ENCODE results near the gene RIMBP2. TPM values are rescaled to one million over a fixed set of nuclear protein-coding genes. Genes with fewer than 3 reads are reported as not detected.

Gene RIMBP2
- total RNA-seq, 5 donors from 2014 or later (not counting 1 experiment from before 2014, with no cell fraction given): 0.10 to 0.38 TPM; not detected in 3

DNA sequence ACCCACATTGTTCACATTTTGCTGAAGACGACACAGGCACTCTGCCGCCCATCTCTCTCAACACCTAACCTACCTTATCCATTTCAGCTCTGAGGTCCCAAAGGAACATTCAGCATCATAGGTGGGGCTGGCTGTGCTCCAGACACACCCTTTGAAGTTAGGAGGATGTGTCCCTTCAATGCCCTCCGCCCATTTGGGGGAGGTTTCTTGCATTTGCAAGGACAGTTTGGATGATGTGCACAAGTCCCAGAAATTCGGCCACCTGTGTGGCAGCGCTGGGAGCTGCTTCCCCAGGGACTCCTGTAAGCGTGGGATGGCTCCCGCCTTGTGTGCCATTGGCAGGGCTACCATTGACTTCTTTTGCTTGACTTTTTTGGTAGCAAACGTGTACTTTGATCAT is 113.8 kb downstream of the RIMBP2 start:
- peaks cover 0 to 4% of the 10 kb centered on the region in 2 donors for H3K27me3 Mint-ChIP-seq
- no peaks in the 10 kb centered on the region for H3K4me1 ChIP-seq (ENCODE audit: control insufficient read depth in 1 of 2, extremely low read depth in 1 of 2, insufficient read depth in 2 of 2, low read length in 2 of 2)
- no peaks in the 10 kb centered on the region for H3K4me1 Mint-ChIP-seq
- no peak for ATAC-seq (replicated peaks in 1 of 4)
- CTCF ChIA-PET: no interaction called here
- H3K27me3 ChIP-seq (replicated peaks in 1 of 2; ENCODE audit: control insufficient read depth in 2 of 2, extremely low read depth in 1 of 2, insufficient read depth in 2 of 2, low read length in 1 of 2): no peaks in the 10 kb centered on the region
- POLR2A ChIA-PET: no interaction called here
- no peak for DNase-seq
- H3K36me3 ChIP-seq (ENCODE audit: control insufficient read depth in 2 of 2, extremely low read depth in 1 of 2, insufficient read depth in 1 of 2, low read length in 1 of 2): no peaks in the 10 kb centered on the region
- no peak overlapping the region for H3K27ac Mint-ChIP-seq
- H3K9me3 Mint-ChIP-seq: peaks cover 7 to 12% (median 10%) of the 10 kb centered on the region in 3 donors
- WGBS (ENCODE audit: insufficient coverage): 79% methylated on average over 5 of the region's 8 CpGs
- H3K9me3 ChIP-seq: no peaks in the 10 kb centered on the region
- no peak overlapping the region for H3K4me3 ChIP-seq (ENCODE audit: control insufficient read depth in 1 of 2, extremely low read depth in 1 of 2, low read length in 1 of 2)
- H3K27ac ChIP-seq (ENCODE audit: low read length): no peak overlapping the region
- H3K4me3 Mint-ChIP-seq: no peak overlapping the region
- H3K36me3 Mint-ChIP-seq: no peaks in the 10 kb centered on the region

DNA sequence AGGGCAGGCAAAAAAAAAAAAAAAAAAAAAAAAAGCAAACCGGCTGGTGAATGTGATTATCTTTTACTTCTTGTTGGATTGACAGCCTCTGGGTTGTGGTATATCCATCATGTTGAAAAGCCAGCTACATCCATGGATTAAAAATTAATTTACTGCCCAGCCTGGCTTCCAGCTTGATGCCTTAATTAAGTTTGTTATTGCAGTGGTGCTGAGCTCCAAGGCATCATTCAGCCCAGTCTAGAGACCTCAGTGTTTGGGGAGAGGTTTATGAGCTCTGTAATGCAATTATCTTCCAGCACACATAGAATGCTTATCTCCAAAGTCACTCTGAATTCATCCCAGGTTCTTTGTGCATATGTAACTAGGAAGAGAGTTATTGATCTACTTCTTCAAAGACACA is 114.8 kb downstream of the RIMBP2 start:
- no peak overlapping the region for H3K27ac Mint-ChIP-seq
- no CpG with 5 or more reads among the region's 1 CpG for WGBS (ENCODE audit: insufficient coverage)
- H3K27me3 ChIP-seq (replicated peaks in 1 of 2; ENCODE audit: control insufficient read depth in 2 of 2, extremely low read depth in 1 of 2, insufficient read depth in 2 of 2, low read length in 1 of 2): no peaks in the 10 kb centered on the region
- DNase-seq (no peak), ATAC-seq (replicated peaks in 1 of 4) (no peak)
- ChIA-PET CTCF (no interaction called here), POLR2A (no interaction called here)
- H3K4me3 Mint-ChIP-seq: no peak overlapping the region
- no peaks in the 10 kb centered on the region for H3K36me3 Mint-ChIP-seq
- H3K36me3 ChIP-seq (ENCODE audit: control insufficient read depth in 2 of 2, extremely low read depth in 1 of 2, insufficient read depth in 1 of 2, low read length in 1 of 2): no peaks in the 10 kb centered on the region
- H3K4me1 Mint-ChIP-seq: no peaks in the 10 kb centered on the region
- no peaks in the 10 kb centered on the region for H3K9me3 ChIP-seq
- H3K9me3 Mint-ChIP-seq: peaks cover 7 to 15% (median 10%) of the 10 kb centered on the region in 3 donors
- peaks cover 0 to 4% of the 10 kb centered on the region in 2 donors for H3K27me3 Mint-ChIP-seq
- H3K4me1 ChIP-seq (ENCODE audit: control insufficient read depth in 1 of 2, extremely low read depth in 1 of 2, insufficient read depth in 2 of 2, low read length in 2 of 2): no peaks in the 10 kb centered on the region
- H3K27ac ChIP-seq (ENCODE audit: low read length): no peak overlapping the region
- no peak overlapping the region for H3K4me3 ChIP-seq (ENCODE audit: control insufficient read depth in 1 of 2, extremely low read depth in 1 of 2, low read length in 1 of 2)

DNA sequence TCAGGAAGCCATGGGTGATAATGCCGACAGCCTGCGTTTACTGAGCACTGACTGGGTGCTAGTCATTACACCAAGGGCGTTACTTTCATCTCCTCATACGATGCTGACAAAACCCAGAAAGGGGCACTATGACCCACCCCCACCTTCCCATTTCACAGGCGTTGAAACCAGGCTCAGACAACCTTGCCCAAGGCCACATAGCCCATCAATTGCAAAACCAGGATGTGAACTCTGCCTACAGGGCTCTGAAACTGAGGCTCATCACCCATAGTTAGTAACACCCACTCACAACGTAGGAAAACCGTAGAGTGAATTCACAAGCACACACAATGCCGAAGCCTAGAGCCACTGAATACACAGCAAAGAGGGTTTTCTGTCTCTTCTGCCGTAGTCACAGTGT is 119.9 kb downstream of the RIMBP2 start:
- Histone ChIP-seq H3K4me3 (ENCODE audit: control insufficient read depth in 1 of 2, extremely low read depth in 1 of 2, low read length in 1 of 2) (no peak overlapping the region), H3K36me3 (ENCODE audit: control insufficient read depth in 2 of 2, extremely low read depth in 1 of 2, insufficient read depth in 1 of 2, low read length in 1 of 2) (no peaks in the 10 kb centered on the region), H3K27ac (ENCODE audit: low read length) (no peak overlapping the region), H3K4me1 (ENCODE audit: control insufficient read depth in 1 of 2, extremely low read depth in 1 of 2, insufficient read depth in 2 of 2, low read length in 2 of 2) (no peaks in the 10 kb centered on the region), H3K9me3 (no peaks in the 10 kb centered on the region), H3K27me3 (replicated peaks in 1 of 2; ENCODE audit: control insufficient read depth in 2 of 2, extremely low read depth in 1 of 2, insufficient read depth in 2 of 2, low read length in 1 of 2) (peaks cover 0 to 11% of the 10 kb centered on the region in 2 experiments)
- 53% methylated on average over 5 of the region's 9 CpGs for WGBS (ENCODE audit: insufficient coverage)
- H3K4me1 Mint-ChIP-seq: no peaks in the 10 kb centered on the region
- POLR2A ChIA-PET: no interaction called here
- no peak for ATAC-seq (replicated peaks in 1 of 4)
- CTCF ChIA-PET: no interaction called here
- H3K27me3 Mint-ChIP-seq: peaks cover 0 to 4% of the 10 kb centered on the region in 2 donors
- no peak for DNase-seq
- peaks cover 7 to 17% (median 15%) of the 10 kb centered on the region in 3 donors for H3K9me3 Mint-ChIP-seq
- H3K36me3 Mint-ChIP-seq: no peaks in the 10 kb centered on the region
- no peak overlapping the region for H3K4me3 Mint-ChIP-seq
- H3K27ac Mint-ChIP-seq: no peak overlapping the region

DNA sequence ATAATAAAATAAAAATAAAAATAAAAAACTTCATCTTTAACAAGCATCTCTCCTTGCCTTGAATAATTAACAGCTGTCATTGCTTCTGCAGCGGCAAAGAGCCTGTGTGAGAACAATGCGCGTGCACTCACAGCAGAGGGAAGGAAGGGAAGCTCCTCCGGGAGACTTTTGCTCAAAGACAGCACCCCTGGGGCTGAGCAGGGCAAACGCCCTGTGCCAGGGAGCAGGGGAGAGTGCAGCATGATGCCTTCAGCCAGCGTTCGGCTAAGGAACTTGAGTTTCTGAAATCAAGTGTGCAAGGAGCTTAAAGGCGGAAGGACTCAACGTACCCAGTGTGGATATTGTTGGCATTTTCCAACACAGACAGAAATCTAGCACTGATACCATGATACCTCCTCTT is 120.5 kb downstream of the RIMBP2 start:
- Mint-ChIP-seq H3K27me3 (peaks cover 0 to 1% of the 10 kb centered on the region in 2 donors), H3K27ac (no peak overlapping the region), H3K4me3 (no peak overlapping the region), H3K36me3 (no peaks in the 10 kb centered on the region), H3K9me3 (peaks cover 7 to 15% (median 14%) of the 10 kb centered on the region in 3 donors), H3K4me1 (no peaks in the 10 kb centered on the region)
- H3K27ac ChIP-seq (ENCODE audit: low read length): no peak overlapping the region
- 86% methylated on average over 5 of the region's 9 CpGs for WGBS (ENCODE audit: insufficient coverage)
- DNase-seq (no peak), ATAC-seq (replicated peaks in 1 of 4) (no peak)
- H3K9me3 ChIP-seq: no peaks in the 10 kb centered on the region
- peaks cover 0 to 11% of the 10 kb centered on the region in 2 experiments for H3K27me3 ChIP-seq (replicated peaks in 1 of 2; ENCODE audit: control insufficient read depth in 2 of 2, extremely low read depth in 1 of 2, insufficient read depth in 2 of 2, low read length in 1 of 2)
- POLR2A ChIA-PET: no interaction called here
- CTCF ChIA-PET: no interaction called here
- H3K4me3 ChIP-seq (ENCODE audit: control insufficient read depth in 1 of 2, extremely low read depth in 1 of 2, low read length in 1 of 2): no peak overlapping the region
- no peaks in the 10 kb centered on the region for H3K36me3 ChIP-seq (ENCODE audit: control insufficient read depth in 2 of 2, extremely low read depth in 1 of 2, insufficient read depth in 1 of 2, low read length in 1 of 2)
- no peaks in the 10 kb centered on the region for H3K4me1 ChIP-seq (ENCODE audit: control insufficient read depth in 1 of 2, extremely low read depth in 1 of 2, insufficient read depth in 2 of 2, low read length in 2 of 2)

DNA sequence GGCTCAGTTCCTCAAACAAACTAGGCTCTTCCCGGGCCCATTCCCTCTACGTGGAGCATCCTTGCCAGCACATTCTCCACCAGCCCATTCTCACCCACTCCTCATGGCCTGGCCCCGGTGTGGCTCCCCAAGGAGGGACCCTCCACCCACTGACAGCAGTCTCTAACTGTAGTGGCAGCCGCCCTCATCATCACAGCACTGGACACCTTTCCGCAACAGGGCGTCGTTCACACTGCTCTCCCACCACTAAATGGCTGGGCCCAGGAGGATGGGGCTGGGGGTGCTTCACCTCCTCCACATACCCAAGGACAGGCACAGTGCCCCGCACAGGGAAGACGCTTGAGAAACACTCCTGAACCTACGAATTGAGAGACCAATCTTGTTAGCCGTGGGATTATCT is 123.0 kb downstream of the RIMBP2 start:
- no peaks in the 10 kb centered on the region for H3K9me3 ChIP-seq
- H3K36me3 ChIP-seq (ENCODE audit: control insufficient read depth in 2 of 2, extremely low read depth in 1 of 2, insufficient read depth in 1 of 2, low read length in 1 of 2): no peaks in the 10 kb centered on the region
- WGBS (ENCODE audit: insufficient coverage): 71% methylated on average over 7 of the region's 11 CpGs
- Mint-ChIP-seq H3K27ac (no peak overlapping the region), H3K36me3 (no peaks in the 10 kb centered on the region), H3K9me3 (peaks cover 6 to 15% (median 13%) of the 10 kb centered on the region in 3 donors), H3K4me3 (no peak overlapping the region), H3K27me3 (no peaks in the 10 kb centered on the region), H3K4me1 (no peaks in the 10 kb centered on the region)
- H3K4me3 ChIP-seq (ENCODE audit: control insufficient read depth in 1 of 2, extremely low read depth in 1 of 2, low read length in 1 of 2): no peak overlapping the region
- peaks cover 0 to 14% of the 10 kb centered on the region in 2 experiments for H3K27me3 ChIP-seq (replicated peaks in 1 of 2; ENCODE audit: control insufficient read depth in 2 of 2, extremely low read depth in 1 of 2, insufficient read depth in 2 of 2, low read length in 1 of 2)
- H3K27ac ChIP-seq (ENCODE audit: low read length): no peak overlapping the region
- no peak for DNase-seq
- H3K4me1 ChIP-seq (ENCODE audit: control insufficient read depth in 1 of 2, extremely low read depth in 1 of 2, insufficient read depth in 2 of 2, low read length in 2 of 2): no peaks in the 10 kb centered on the region
- POLR2A ChIA-PET: no interaction called here
- no peak for ATAC-seq (replicated peaks in 1 of 4)
- CTCF ChIA-PET: no interaction called here

DNA sequence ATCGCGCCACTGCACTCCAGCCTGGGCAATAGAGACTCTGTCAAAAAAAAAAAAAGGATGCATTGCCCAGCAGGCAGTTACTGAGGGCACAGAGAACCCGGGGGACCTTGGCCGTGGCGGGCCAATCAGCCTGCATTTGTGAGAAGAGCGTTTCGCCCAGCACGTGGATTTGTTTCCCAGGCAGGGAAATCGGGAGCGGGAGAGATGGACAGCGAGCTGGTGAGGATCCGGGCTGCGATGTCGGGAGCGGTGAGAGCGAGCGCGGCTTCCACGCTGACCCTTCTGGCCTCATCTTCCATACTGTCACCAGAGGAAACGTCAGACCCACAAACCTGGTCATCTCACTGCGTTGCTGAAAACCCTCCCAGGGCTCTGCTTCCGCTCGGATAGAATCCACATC is 123.5 kb downstream of the RIMBP2 start:
- ChIA-PET CTCF (no interaction called here), POLR2A (no interaction called here)
- H3K36me3 Mint-ChIP-seq: no peaks in the 10 kb centered on the region
- no peak overlapping the region for H3K4me3 Mint-ChIP-seq
- Histone ChIP-seq H3K4me1 (ENCODE audit: control insufficient read depth in 1 of 2, extremely low read depth in 1 of 2, insufficient read depth in 2 of 2, low read length in 2 of 2) (no peaks in the 10 kb centered on the region), H3K27me3 (replicated peaks in 1 of 2; ENCODE audit: control insufficient read depth in 2 of 2, extremely low read depth in 1 of 2, insufficient read depth in 2 of 2, low read length in 1 of 2) (peaks cover 0 to 14% of the 10 kb centered on the region in 2 experiments), H3K4me3 (ENCODE audit: control insufficient read depth in 1 of 2, extremely low read depth in 1 of 2, low read length in 1 of 2) (no peak overlapping the region), H3K36me3 (ENCODE audit: control insufficient read depth in 2 of 2, extremely low read depth in 1 of 2, insufficient read depth in 1 of 2, low read length in 1 of 2) (no peaks in the 10 kb centered on the region), H3K9me3 (no peaks in the 10 kb centered on the region), H3K27ac (ENCODE audit: low read length) (no peak overlapping the region)
- H3K9me3 Mint-ChIP-seq: peaks cover 3 to 14% (median 10%) of the 10 kb centered on the region in 3 donors
- H3K27ac Mint-ChIP-seq: no peak overlapping the region
- DNase-seq (no peak), ATAC-seq (replicated peaks in 1 of 4) (no peak)
- H3K4me1 Mint-ChIP-seq: no peaks in the 10 kb centered on the region
- WGBS (ENCODE audit: insufficient coverage): 92% methylated on average over 21 of the region's 23 CpGs
- no peaks in the 10 kb centered on the region for H3K27me3 Mint-ChIP-seq

DNA sequence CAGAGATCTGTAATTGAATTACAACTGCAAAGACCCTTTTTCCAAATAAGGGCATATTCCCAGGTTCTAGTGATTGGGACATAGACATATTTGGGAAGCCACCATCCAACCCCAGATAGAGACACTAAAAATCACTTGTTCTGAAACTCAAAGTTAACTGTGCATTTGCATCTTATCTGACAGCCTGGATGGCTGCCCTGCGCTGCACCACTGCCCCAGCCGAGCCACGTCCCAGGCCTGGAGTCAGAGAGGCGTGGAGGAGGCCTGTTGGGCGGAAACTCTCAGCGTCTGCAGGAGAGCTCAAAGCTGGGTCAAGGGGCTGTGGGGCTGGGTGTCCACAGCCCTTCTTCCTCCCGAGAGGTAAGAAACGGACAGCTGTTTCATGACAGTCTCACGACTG is 124.4 kb downstream of the RIMBP2 start:
- H3K27me3 ChIP-seq (replicated peaks in 1 of 2; ENCODE audit: control insufficient read depth in 2 of 2, extremely low read depth in 1 of 2, insufficient read depth in 2 of 2, low read length in 1 of 2): peaks cover 0 to 14% of the 10 kb centered on the region in 2 experiments
- H3K27ac ChIP-seq (ENCODE audit: low read length): no peak overlapping the region
- H3K4me3 Mint-ChIP-seq: no peak overlapping the region
- H3K27ac Mint-ChIP-seq: no peak overlapping the region
- no peaks in the 10 kb centered on the region for H3K36me3 Mint-ChIP-seq
- H3K4me1 ChIP-seq (ENCODE audit: control insufficient read depth in 1 of 2, extremely low read depth in 1 of 2, insufficient read depth in 2 of 2, low read length in 2 of 2): no peaks in the 10 kb centered on the region
- WGBS (ENCODE audit: insufficient coverage): 87% methylated on average over 9 of the region's 9 CpGs
- peaks cover 0 to 10% (median 7%) of the 10 kb centered on the region in 3 donors for H3K9me3 Mint-ChIP-seq
- DNase-seq (no peak), ATAC-seq (replicated peaks in 1 of 4) (no peak)
- no peaks in the 10 kb centered on the region for H3K9me3 ChIP-seq
- ChIA-PET POLR2A (no interaction called here), CTCF (no interaction called here)
- H3K4me1 Mint-ChIP-seq: no peaks in the 10 kb centered on the region
- no peaks in the 10 kb centered on the region for H3K27me3 Mint-ChIP-seq
- H3K36me3 ChIP-seq (ENCODE audit: control insufficient read depth in 2 of 2, extremely low read depth in 1 of 2, insufficient read depth in 1 of 2, low read length in 1 of 2): no peaks in the 10 kb centered on the region
- H3K4me3 ChIP-seq (ENCODE audit: control insufficient read depth in 1 of 2, extremely low read depth in 1 of 2, low read length in 1 of 2): no peak overlapping the region

Measured in T-cell (primary cell).